ENCODE data around the gene LENEP.

Gene LENEP

DNA sequence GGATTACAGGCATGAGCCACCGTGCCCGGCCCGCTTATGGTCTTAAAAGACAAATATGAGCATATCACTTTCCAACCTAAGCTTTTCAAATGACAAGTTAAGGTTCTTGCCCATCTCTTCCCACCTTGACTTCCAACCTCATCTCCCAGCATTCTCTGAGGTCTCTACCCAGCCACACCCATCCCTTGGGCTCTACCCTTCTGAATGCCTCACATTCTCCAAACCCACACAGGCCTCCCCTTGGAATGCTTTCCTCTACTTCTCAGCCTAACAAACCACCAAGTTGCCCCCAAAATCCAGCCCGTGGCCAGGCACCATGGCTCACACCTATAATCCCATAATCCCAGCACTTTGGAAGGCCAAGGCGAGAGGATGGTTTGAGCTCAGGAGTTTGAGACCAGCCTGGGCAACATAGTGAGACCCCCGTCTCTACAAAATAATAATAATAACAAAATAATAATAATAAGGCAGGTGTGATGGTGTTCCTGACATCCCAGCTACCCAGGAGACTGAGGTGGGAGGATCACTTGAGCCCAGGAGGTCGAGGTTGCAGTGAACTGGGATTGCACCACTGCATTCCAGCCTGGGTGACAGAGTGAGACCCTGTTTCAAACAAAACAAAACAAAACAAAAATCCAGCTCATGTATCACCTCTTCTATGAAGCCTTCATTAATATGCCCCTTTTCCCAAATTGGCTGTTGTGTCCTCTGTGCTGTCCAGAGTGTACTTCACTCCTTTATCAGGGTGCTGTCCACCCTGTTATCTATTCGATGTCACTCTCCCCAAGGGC is 28.9 kb downstream of the LENEP start:
- no peak for DNase-seq (ENCODE audit: extremely low spot score)
- ChIA-PET POLR2A (interaction anchor here (1.2 kb wide), 1 partner anchor 24 kb away, joined by 4 read pairs; no protein-coding TSS in a partner anchor), CTCF (interaction anchor here (1.4 kb wide), 1 partner anchor 22 kb away, joined by 4 read pairs; no protein-coding TSS in a partner anchor)
- TF ChIP-seq NFRKB (IDR thresholded peaks at IDR 0.05) (no peak), CTBP1 (IDR thresholded peaks at IDR 0.05; ENCODE audit: borderline replicate concordance) (no peak), ELF4 (IDR thresholded peaks at IDR 0.05) (no peak), BHLHE40 (IDR thresholded peaks at IDR 0.05; ENCODE audit: borderline replicate concordance) (no peak), PKNOX1 (IDR thresholded peaks at IDR 0.05) (no peak), TARDBP (IDR thresholded peaks at IDR 0.05) (no peak), SP1 (IDR thresholded peaks at IDR 0.05) (no peak), FOXM1 (IDR thresholded peaks at IDR 0.05; ENCODE audit: borderline replicate concordance) (no peak), L3MBTL2 (conservative IDR thresholded peaks at IDR 0.05) (no peak), ARNT (IDR thresholded peaks at IDR 0.05) (no peak), SUZ12 (IDR thresholded peaks at IDR 0.05) (no peak), ZNF384 (IDR thresholded peaks at IDR 0.05) (no peak), HDGF (IDR thresholded peaks at IDR 0.05; ENCODE audit: borderline replicate concordance) (no peak), FOXA1 (IDR thresholded peaks at IDR 0.05) (no peak), LEF1 (IDR thresholded peaks at IDR 0.05; ENCODE audit: borderline replicate concordance) (no peak), FOXK2 (IDR thresholded peaks at IDR 0.05) (no peak)

DNA sequence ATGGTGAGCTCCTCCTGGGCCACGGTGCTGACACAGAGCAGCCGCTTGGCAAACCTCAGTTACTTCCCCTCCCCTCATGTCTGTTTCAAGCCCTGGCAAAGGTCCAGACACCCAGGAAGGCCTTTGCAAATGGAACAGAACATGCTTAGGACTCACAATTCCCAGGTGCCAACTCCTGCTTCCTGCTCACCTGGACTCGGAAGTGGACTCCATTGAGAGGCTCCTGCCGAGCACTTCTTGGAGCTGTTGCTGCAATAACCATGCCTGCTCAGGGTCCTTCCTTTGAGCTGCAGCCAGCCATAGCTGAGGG is 29.5 kb downstream of the LENEP start:
- DNase-seq (ENCODE audit: extremely low spot score), result no peak
- ChIA-PET CTCF (interaction anchor here (1.4 kb wide), 1 partner anchor 23 kb away, joined by 4 read pairs; no protein-coding TSS in a partner anchor), POLR2A (interaction anchor here (0.9 to 1.2 kb wide), 2 partner anchors 24 to 62 kb away, joined by 3 to 4 read pairs; partner anchors contain the start of gene PYGO2)
- TF ChIP-seq FOXM1 (IDR thresholded peaks at IDR 0.05; ENCODE audit: borderline replicate concordance), result no peak
- no peak for TF ChIP-seq BHLHE40 (IDR thresholded peaks at IDR 0.05; ENCODE audit: borderline replicate concordance)
- no peak for TF ChIP-seq LEF1 (IDR thresholded peaks at IDR 0.05; ENCODE audit: borderline replicate concordance)
- no peak for TF ChIP-seq ZNF384 (IDR thresholded peaks at IDR 0.05)
- TF ChIP-seq ELF4 (IDR thresholded peaks at IDR 0.05), result no peak
- no peak for TF ChIP-seq CTBP1 (IDR thresholded peaks at IDR 0.05; ENCODE audit: borderline replicate concordance)
- TF ChIP-seq FOXA1 (IDR thresholded peaks at IDR 0.05), result no peak
- TF ChIP-seq SP1 (IDR thresholded peaks at IDR 0.05), result no peak
- no peak for TF ChIP-seq SUZ12 (IDR thresholded peaks at IDR 0.05)
- no peak for TF ChIP-seq ARNT (IDR thresholded peaks at IDR 0.05)
- TF ChIP-seq PKNOX1 (IDR thresholded peaks at IDR 0.05), result no peak
- TF ChIP-seq NFRKB (IDR thresholded peaks at IDR 0.05), result no peak
- TF ChIP-seq L3MBTL2 (conservative IDR thresholded peaks at IDR 0.05), result no peak
- TF ChIP-seq HDGF (IDR thresholded peaks at IDR 0.05; ENCODE audit: borderline replicate concordance), result no peak
- TF ChIP-seq TARDBP (IDR thresholded peaks at IDR 0.05), result no peak
- TF ChIP-seq FOXK2 (IDR thresholded peaks at IDR 0.05), result no peak

- no peak for TF ChIP-seq PKNOX1 (IDR thresholded peaks at IDR 0.05)
- TF ChIP-seq ZNF384 (IDR thresholded peaks at IDR 0.05), result no peak
- TF ChIP-seq BHLHE40 (IDR thresholded peaks at IDR 0.05; ENCODE audit: borderline replicate concordance), result no peak
- TF ChIP-seq TARDBP (IDR thresholded peaks at IDR 0.05), result no peak
- no peak for TF ChIP-seq FOXA1 (IDR thresholded peaks at IDR 0.05)
- no peak for TF ChIP-seq HDGF (IDR thresholded peaks at IDR 0.05; ENCODE audit: borderline replicate concordance)
- TF ChIP-seq LEF1 (IDR thresholded peaks at IDR 0.05; ENCODE audit: borderline replicate concordance), result no peak
- no peak for TF ChIP-seq L3MBTL2 (conservative IDR thresholded peaks at IDR 0.05)
- POLR2A ChIA-PET, result interaction anchor here (0.9 kb wide), 1 partner anchor 62 kb away, joined by 3 read pairs; the partner anchor contains the start of gene PYGO2
- no peak for DNase-seq (ENCODE audit: extremely low spot score)
- CTCF ChIA-PET, result interaction anchor here (0.5 to 0.9 kb wide), 2 partner anchors 11 to 40 kb away, joined by 3 read pairs; partner anchors contain the start of gene EFNA4
These were observed 30.2 kb downstream of the LENEP start for GRCh38 chr1:155023627-155024026.

GRCh38 chr1:155024315-155024714 is 30.9 kb downstream of the LENEP start:
- no peak for TF ChIP-seq TARDBP (IDR thresholded peaks at IDR 0.05)
- CTCF ChIA-PET, result no interaction called here
- no peak for DNase-seq (ENCODE audit: extremely low spot score)
- POLR2A ChIA-PET, result no interaction called here

- CTCF ChIA-PET, result interaction anchor here (1.4 kb wide), 1 partner anchor 9 kb away, joined by 12 read pairs; no protein-coding TSS in a partner anchor
These were observed 32.8 kb downstream of the LENEP start for GRCh38 chr1:155026154-155026553.

More at GRCh38 chr1:155026154-155026553, 32.8 kb downstream of the LENEP start:
- TF ChIP-seq SP1 (IDR thresholded peaks at IDR 0.05) (no peak), L3MBTL2 (conservative IDR thresholded peaks at IDR 0.05) (no peak), CTBP1 (IDR thresholded peaks at IDR 0.05; ENCODE audit: borderline replicate concordance) (no peak), TARDBP (IDR thresholded peaks at IDR 0.05) (no peak), ELF4 (IDR thresholded peaks at IDR 0.05) (no peak), FOXK2 (IDR thresholded peaks at IDR 0.05) (no peak), BHLHE40 (IDR thresholded peaks at IDR 0.05; ENCODE audit: borderline replicate concordance) (no peak), ARNT (IDR thresholded peaks at IDR 0.05) (no peak), ZNF384 (IDR thresholded peaks at IDR 0.05) (no peak), NFRKB (IDR thresholded peaks at IDR 0.05) (no peak), FOXM1 (IDR thresholded peaks at IDR 0.05; ENCODE audit: borderline replicate concordance) (no peak), PKNOX1 (IDR thresholded peaks at IDR 0.05) (no peak), FOXA1 (IDR thresholded peaks at IDR 0.05) (no peak), HDGF (IDR thresholded peaks at IDR 0.05; ENCODE audit: borderline replicate concordance) (no peak), LEF1 (IDR thresholded peaks at IDR 0.05; ENCODE audit: borderline replicate concordance) (no peak), SUZ12 (IDR thresholded peaks at IDR 0.05) (no peak)
- DNase-seq (ENCODE audit: extremely low spot score), result no peak
- POLR2A ChIA-PET, result no interaction called here

Measured in HEK293T (cell line).